ENCODE data around the gene ZNF76.
A peak's percentile ranks its signal among the peaks of the same experiment; 100 is the strongest.

The ZNF76 gene

DNA sequence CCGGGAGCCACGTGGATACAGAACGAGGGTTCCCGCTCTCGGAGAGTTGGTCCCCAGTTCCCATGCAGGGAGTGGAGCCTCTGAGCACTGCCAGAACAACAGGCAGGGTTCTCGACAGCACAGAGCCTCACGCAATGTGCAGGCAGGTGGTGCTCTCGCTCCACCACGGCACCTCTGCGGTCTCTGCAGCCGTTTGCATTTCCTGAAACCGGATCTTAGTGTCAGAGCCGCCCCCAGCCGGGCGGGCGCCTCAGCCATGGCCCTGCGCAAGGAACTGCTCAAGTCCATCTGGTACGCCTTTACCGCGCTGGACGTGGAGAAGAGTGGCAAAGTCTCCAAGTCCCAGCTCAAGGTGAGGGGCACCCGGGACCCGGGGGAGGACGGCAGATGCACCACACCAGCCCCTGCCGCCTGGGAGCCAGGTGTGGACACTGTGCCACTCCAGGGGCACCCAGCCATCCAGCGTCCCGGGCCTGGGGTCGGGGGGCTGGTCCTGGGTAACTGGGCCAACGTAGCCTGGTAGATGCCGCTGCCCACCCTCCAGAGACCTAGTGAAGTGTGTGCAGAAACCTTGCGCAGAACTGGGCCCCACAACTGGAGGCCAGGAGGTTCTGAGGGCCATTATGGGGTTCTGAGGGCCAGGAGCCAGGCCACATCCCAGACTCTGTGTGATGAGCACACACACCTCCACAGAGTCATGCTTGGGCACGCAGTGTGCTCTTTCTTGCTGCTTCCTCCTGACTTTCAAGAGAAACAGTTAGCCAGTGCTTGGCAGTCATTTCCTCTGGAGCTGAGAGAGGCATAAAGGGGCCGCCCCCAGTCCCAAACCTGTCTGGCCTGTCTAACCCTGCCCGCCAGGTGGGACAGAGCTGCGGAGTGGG lies 38.3 kb downstream of the ZNF76 start, which contains the start of gene DEF6:
TSS of gene DEF6 (plus strand) at position 218 of the 881 bp plus-strand sequence. CDS start at position 257, 39 bp downstream.
- peak within 1 kb of the TSS; percentile 72 for H3K4me3 ChIP-seq (ENCODE audit: low read depth, low read length)
- DNase-seq (ENCODE audit: low read depth) = peak; percentile 99

DNA sequence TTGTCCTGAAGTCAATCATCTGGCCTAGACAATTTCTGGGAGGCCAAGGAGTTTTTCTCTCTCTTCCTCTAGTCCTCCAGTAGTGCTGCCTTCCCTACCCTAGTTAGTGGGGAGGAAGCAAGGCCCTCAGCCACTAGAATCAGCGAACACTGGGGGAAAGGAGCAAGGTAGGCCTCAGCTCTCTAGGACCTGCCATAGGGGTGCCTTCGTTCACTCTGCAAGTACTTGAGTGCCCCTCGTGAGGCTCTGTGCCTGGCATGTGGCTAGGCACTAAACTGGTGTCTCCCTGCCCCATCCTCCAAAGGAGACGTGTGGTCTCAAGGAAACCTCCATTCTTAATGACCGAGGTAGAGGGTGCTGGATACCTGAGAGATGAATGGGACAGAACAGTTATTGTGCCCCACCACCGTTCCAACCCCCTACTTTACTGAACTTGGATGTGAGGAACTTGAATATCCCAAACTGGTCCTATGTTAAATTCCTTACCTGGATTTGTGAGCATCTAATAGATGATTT lies 39.1 kb downstream of the ZNF76 start:
- no peak for TF ChIP-seq POLR2A (IDR thresholded peaks at IDR 0.05; ENCODE audit: extremely low read depth, insufficient read length)
- TF ChIP-seq MYC (IDR thresholded peaks at IDR 0.05; ENCODE audit: low read depth, low read length) = no peak
- TF ChIP-seq, protein P1, sequence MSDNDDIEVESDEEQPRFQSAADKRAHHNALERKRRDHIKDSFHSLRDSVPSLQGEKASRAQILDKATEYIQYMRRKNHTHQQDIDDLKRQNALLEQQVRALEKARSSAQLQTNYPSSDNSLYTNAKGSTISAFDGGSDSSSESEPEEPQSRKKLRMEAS (IDR thresholded peaks at IDR 0.05; ENCODE audit: low read depth, low read length) = 0 out of 2 replicates have a peak, but pooled peaks have one; percentile 15
- TF ChIP-seq, protein P2, sequence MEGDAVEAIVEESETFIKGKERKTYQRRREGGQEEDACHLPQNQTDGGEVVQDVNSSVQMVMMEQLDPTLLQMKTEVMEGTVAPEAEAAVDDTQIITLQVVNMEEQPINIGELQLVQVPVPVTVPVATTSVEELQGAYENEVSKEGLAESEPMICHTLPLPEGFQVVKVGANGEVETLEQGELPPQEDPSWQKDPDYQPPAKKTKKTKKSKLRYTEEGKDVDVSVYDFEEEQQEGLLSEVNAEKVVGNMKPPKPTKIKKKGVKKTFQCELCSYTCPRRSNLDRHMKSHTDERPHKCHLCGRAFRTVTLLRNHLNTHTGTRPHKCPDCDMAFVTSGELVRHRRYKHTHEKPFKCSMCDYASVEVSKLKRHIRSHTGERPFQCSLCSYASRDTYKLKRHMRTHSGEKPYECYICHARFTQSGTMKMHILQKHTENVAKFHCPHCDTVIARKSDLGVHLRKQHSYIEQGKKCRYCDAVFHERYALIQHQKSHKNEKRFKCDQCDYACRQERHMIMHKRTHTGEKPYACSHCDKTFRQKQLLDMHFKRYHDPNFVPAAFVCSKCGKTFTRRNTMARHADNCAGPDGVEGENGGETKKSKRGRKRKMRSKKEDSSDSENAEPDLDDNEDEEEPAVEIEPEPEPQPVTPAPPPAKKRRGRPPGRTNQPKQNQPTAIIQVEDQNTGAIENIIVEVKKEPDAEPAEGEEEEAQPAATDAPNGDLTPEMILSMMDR (IDR thresholded peaks at IDR 0.05; ENCODE audit: low read depth, low read length) = no peak
- peak; percentile 53 for DNase-seq (ENCODE audit: low read depth)
- H3K4me3 ChIP-seq (ENCODE audit: low read depth, low read length) = peak overlapping the region; percentile 72

More for the DNA sequence above, 38.3 kb downstream of the ZNF76 start, which contains the start of gene DEF6:
- TF ChIP-seq, protein P2 (IDR thresholded peaks at IDR 0.05; ENCODE audit: low read depth, low read length) = peak; percentile 85
- TF ChIP-seq MYC (IDR thresholded peaks at IDR 0.05; ENCODE audit: low read depth, low read length) (peak; percentile 76), POLR2A (IDR thresholded peaks at IDR 0.05; ENCODE audit: extremely low read depth, insufficient read length) (peak; percentile 83)
- TF ChIP-seq, protein P1 (IDR thresholded peaks at IDR 0.05; ENCODE audit: low read depth, low read length) = peak; percentile 92

DNA sequence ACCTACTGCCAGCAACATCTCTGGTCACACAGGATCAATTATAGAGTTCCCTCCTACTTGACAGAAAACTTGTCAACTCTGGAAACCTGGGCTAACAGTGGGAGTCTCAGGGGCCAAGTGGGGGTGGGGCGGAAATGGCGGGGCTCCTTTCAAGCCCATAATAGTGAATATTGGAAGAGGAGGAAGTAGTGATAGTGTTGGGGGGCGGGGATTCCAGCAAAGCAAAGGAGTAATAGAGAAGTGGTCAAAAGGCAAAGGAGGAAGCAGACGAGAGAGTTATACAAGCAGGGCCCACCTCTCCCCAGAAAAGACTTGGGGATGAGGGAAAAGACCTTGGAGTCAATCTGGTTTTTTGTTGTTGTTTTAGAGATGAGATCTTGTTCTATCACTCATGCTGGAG lies 40.1 kb downstream of the ZNF76 start:
- peak overlapping the region; percentile 72 for H3K4me3 ChIP-seq (ENCODE audit: low read depth, low read length)
- TF ChIP-seq, protein P1 (IDR thresholded peaks at IDR 0.05; ENCODE audit: low read depth, low read length) = 0 out of 2 replicates have a peak, but pooled peaks have one; percentile 6
- TF ChIP-seq MYC (IDR thresholded peaks at IDR 0.05; ENCODE audit: low read depth, low read length) = peak; percentile 60; the same call in 1 of the 2 replicates
- no peak for TF ChIP-seq POLR2A (IDR thresholded peaks at IDR 0.05; ENCODE audit: extremely low read depth, insufficient read length)
- peak; percentile 94 for DNase-seq (ENCODE audit: low read depth)

DNA sequence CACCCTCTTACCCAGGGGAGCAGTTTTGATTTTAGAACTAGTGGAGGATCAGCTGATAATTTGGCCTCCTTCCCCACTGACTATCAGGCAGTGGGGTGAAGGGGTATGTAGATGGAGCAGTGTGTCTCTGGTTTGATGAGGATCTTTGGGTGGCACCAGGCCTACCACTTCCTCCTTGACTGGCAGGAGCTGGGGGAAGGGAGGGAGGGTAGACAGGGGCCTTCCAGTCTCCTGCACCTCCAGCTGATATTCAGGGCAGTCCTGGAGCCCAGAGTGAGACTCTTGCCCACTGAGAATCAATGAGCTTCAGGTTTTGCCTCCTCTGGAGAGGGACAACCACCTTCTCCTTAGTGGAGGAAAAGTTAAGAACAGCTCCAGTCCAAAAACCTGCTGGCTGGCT lies 41.3 kb downstream of the ZNF76 start:
- DNase-seq (ENCODE audit: low read depth) = peak; percentile 68
- TF ChIP-seq MYC (IDR thresholded peaks at IDR 0.05; ENCODE audit: low read depth, low read length) = no peak
- TF ChIP-seq POLR2A (IDR thresholded peaks at IDR 0.05; ENCODE audit: extremely low read depth, insufficient read length) = no peak
- TF ChIP-seq, protein P2 (IDR thresholded peaks at IDR 0.05; ENCODE audit: low read depth, low read length) = no peak
- TF ChIP-seq, protein P1 (IDR thresholded peaks at IDR 0.05; ENCODE audit: low read depth, low read length) = no peak
- peak overlapping the region; percentile 72 for H3K4me3 ChIP-seq (ENCODE audit: low read depth, low read length)

DNA sequence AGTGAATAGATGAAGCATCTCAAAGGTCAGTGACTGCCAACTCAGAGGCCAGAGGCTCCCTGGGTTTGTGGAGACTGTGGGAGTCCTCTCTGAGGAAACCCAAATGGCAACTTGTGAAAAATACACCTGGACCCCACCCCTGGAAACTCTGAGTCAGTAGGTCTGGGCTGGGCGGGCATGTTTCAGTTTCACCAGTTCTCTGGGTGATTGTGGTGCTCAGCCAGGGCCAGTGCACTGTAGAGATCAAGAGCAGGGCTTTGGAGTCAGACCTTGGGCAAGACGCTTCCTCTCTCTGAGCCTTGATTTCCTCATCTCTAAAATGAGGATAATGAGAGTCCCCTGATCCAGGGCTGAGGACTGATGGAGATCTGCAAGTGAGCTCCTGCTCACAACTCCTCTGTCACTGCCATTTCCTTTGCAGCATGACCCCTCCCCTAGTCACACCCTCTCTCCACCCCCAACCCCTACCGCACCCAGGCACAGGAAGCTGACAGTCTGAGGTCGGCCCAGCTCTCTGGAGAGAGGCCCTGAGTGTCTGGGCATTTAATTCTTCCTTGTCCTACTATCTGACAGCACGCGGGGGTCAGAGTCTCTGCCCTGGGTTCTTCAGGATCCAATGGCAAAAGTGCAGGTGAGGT lies 43.2 kb downstream of the ZNF76 start:
- TF ChIP-seq POLR2A (IDR thresholded peaks at IDR 0.05; ENCODE audit: extremely low read depth, insufficient read length) = no peak
- TF ChIP-seq, protein P1 (IDR thresholded peaks at IDR 0.05; ENCODE audit: low read depth, low read length) = peak; percentile 37; the same call in 1 of the 2 replicates
- no peak for TF ChIP-seq MYC (IDR thresholded peaks at IDR 0.05; ENCODE audit: low read depth, low read length)
- TF ChIP-seq, protein P2 (IDR thresholded peaks at IDR 0.05; ENCODE audit: low read depth, low read length) = no peak
- DNase-seq (ENCODE audit: low read depth) = peak; percentile 93
- peak overlapping the region; percentile 50 for H3K4me3 ChIP-seq (ENCODE audit: low read depth, low read length)

Data from NB4 (cell line).